SK-N-SH (cell line): ENCODE data around the gene SLC11A1. TPM values are rescaled to one million over a fixed set of nuclear protein-coding genes. Genes with fewer than 3 reads are reported as not detected.
A peak's percentile ranks its signal among the peaks of the same experiment; 100 is the strongest.

Source experiments
- CTCF ChIA-PET: fragments of 300-600, 350-600 bp; formaldehyde crosslinking; extraction: SDS; loops from one replicate; lab custom pipeline; 2021; lab: Yijun Ruan, JAX
- POLR2A ChIA-PET: fragments of 350-600 bp; sonication (Branson Sonifier 250); formaldehyde crosslinking; extraction: SDS; loops from one replicate; lab custom pipeline; 2020; ENCODE audit warnings: antibody characterized with exemption, inconsistent platforms; lab: Yijun Ruan, JAX
- DNase-seq: peaks from one replicate; pipeline ENCODE4 v3.0.0; 2012
- H2AFZ ChIP-seq: fragments of 200-600 bp; sonication (generic); 2 replicates; pipeline ENCODE4 v1.8.1; 2016; ENCODE audit warnings: antibody characterized with exemption, mild to moderate bottlenecking, low read depth
- H3F3A ChIP-seq: fragments of 200-600 bp; sonication (generic); replicated peaks from 2 replicates; pipeline ENCODE3; 2016; ENCODE audit warnings: antibody characterized with exemption, mild to moderate bottlenecking; ENCODE audit not compliant: insufficient read depth
- H3K27ac ChIP-seq, 2 experiments: fragments of 200-500 bp in 1 of 2; fragments of 200-600 bp in 1 of 2; sonication (Bioruptor generic) in 1 of 2; sonication (generic), shearing (Covaris generic) in 1 of 2; 2 replicates each; pipeline versions ENCODE4 v1.5.1 to v1.6.1; 2014 to 2016; ENCODE audit warnings: low read depth in 2 of 2, inconsistent platforms in 1 of 2, low read length in 1 of 2, mild to moderate bottlenecking in 1 of 2, mixed read lengths in 1 of 2
- H3K27me3 ChIP-seq: fragments of 200-600 bp; sonication (generic), shearing (Covaris generic); 2 replicates; pipeline ENCODE4 v1.6.1; 2016; ENCODE audit warnings: mixed run types; ENCODE audit not compliant: insufficient read depth
- H3K36me3 ChIP-seq, 2 experiments: fragments of 200-500 bp in 1 of 2; fragments of 200-600 bp in 1 of 2; sonication (Bioruptor generic) in 1 of 2; sonication (generic) in 1 of 2; replicated peaks in 1 of 2; 2 replicates each; pipeline versions ENCODE3 to v1.5.1; 2014 to 2016; ENCODE audit warnings: low read length in 1 of 2, mild to moderate bottlenecking in 1 of 2; ENCODE audit not compliant: insufficient read depth in 2 of 2, control insufficient read depth in 1 of 2
- H3K4me1 ChIP-seq, 2 experiments: fragments of 200-500 bp in 1 of 2; fragments of 200-600 bp in 1 of 2; sonication (Bioruptor generic) in 1 of 2; sonication (generic), shearing (Covaris generic) in 1 of 2; 2 replicates each; pipeline versions ENCODE4 v1.5.1 to v1.6.1; 2014 to 2016; ENCODE audit warnings: low read depth in 1 of 2, low read length in 1 of 2, mixed run types in 1 of 2; ENCODE audit not compliant: insufficient read depth in 2 of 2, control insufficient read depth in 1 of 2
- H3K4me2 ChIP-seq: fragments of 200-600 bp; sonication (generic), shearing (Covaris generic); 2 replicates; pipeline ENCODE4 v1.6.1; 2017; ENCODE audit warnings: mixed run types
- H3K4me3 ChIP-seq, 2 experiments: fragments of 200-500 bp in 1 of 2; fragments of 200-600 bp in 1 of 2; sonication (Bioruptor generic) in 1 of 2; sonication (generic), shearing (Covaris generic) in 1 of 2; 2 replicates each; pipeline versions ENCODE4 v1.5.1 to v1.8.1; 2014 to 2016; ENCODE audit warnings: low read depth in 2 of 2, inconsistent platforms in 1 of 2, low read length in 1 of 2, mild to moderate bottlenecking in 1 of 2, mixed read lengths in 1 of 2, moderate library complexity in 1 of 2
- H3K79me2 ChIP-seq: fragments of 200-600 bp; sonication (generic); 2 replicates; pipeline ENCODE4 v1.8.1; 2017; ENCODE audit warnings: mild to moderate bottlenecking; ENCODE audit not compliant: insufficient read depth
- H3K9ac ChIP-seq: fragments of 200-600 bp; sonication (generic); 2 replicates; pipeline ENCODE4 v1.6.1; 2017; ENCODE audit warnings: mixed run types
- H3K9me2 ChIP-seq: fragments of 200-600 bp; sonication (generic); 2 replicates; pipeline ENCODE4 v1.6.1; 2017; ENCODE audit warnings: mixed run types
- H3K9me3 ChIP-seq: fragments of 200-600 bp; sonication (generic); 2 replicates; pipeline ENCODE4 v1.6.1; 2017; ENCODE audit warnings: mixed run types, mild to moderate bottlenecking, moderate library complexity
- H4K20me1 ChIP-seq: fragments of 200-600 bp; sonication (generic); 2 replicates; pipeline ENCODE4 v1.6.1; 2017; ENCODE audit warnings: mild to moderate bottlenecking, mixed run types; ENCODE audit not compliant: insufficient read depth
- CTCF ChIP-seq: fragments of 200-600 bp; sonication (generic); IDR thresholded peaks from 2 replicates; pipeline ENCODE4 v1.6.1; 2017; ENCODE audit warnings: antibody characterized with exemption, mild to moderate bottlenecking, moderate library complexity
- EP300 ChIP-seq, 2 experiments: IDR thresholded peaks; 2 replicates each; pipeline versions ENCODE4 v1.4.0 to v1.6.1; 2012; ENCODE audit warnings: borderline replicate concordance in 1 of 2, low read depth in 1 of 2, low read length in 1 of 2
- EZH2phosphoT487 ChIP-seq: fragments of 200-600 bp; sonication (generic); IDR thresholded peaks from 2 replicates; pipeline ENCODE4 v1.6.1; 2017; ENCODE audit warnings: low read depth, mixed run types, mild to moderate bottlenecking, antibody characterized with exemption, moderate library complexity, borderline replicate concordance
- FOXM1 ChIP-seq: IDR thresholded peaks from 2 replicates; pipeline ENCODE4 v1.4.0; 2012; ENCODE audit warnings: low read depth, mild to moderate bottlenecking
- GABPA ChIP-seq: IDR thresholded peaks from 2 replicates; pipeline ENCODE4 v1.4.0; 2012; ENCODE audit warnings: low read depth, mild to moderate bottlenecking
- GATA2 ChIP-seq: sonication (generic); formaldehyde crosslinking; IDR thresholded peaks from 2 replicates; pipeline ENCODE4 v1.5.0; 2020; ENCODE audit warnings: mild to moderate bottlenecking, missing genetic modification reagents
- IRF3 ChIP-seq: fragments of 150-350 bp; IDR thresholded peaks from 2 replicates; pipeline ENCODE4 v1.6.1; 2016; ENCODE audit warnings: mild to moderate bottlenecking, low read depth, low read length
- JUND ChIP-seq: IDR thresholded peaks from 2 replicates; pipeline ENCODE4 v1.4.0; 2012
- MAX ChIP-seq: IDR thresholded peaks from 2 replicates; pipeline ENCODE4 v1.4.0; 2012; ENCODE audit warnings: low read depth
- MEF2A ChIP-seq: IDR thresholded peaks from 2 replicates; pipeline ENCODE4 v1.4.0; 2012; ENCODE audit warnings: low read depth, borderline replicate concordance
- MXI1 ChIP-seq: IDR thresholded peaks from 2 replicates; pipeline ENCODE4 v1.6.1; 2012; ENCODE audit warnings: mild to moderate bottlenecking, low read depth, low read length, improper control_type of control experiment
- PBX3 ChIP-seq: IDR thresholded peaks from 2 replicates; pipeline ENCODE4; 2012
- RFX5 ChIP-seq: IDR thresholded peaks from 2 replicates; pipeline ENCODE4 v1.6.1; 2012; ENCODE audit warnings: mild to moderate bottlenecking, improper control_type of control experiment, low read length
- RXRA ChIP-seq: IDR thresholded peaks from 2 replicates; pipeline ENCODE4 v1.4.0; 2012; ENCODE audit warnings: low read depth, mild to moderate bottlenecking, borderline replicate concordance
- SIN3A ChIP-seq: IDR thresholded peaks from 2 replicates; pipeline ENCODE4 v1.6.1; 2012; ENCODE audit warnings: low read depth, mild to moderate bottlenecking, low read length, moderate library complexity, borderline replicate concordance
- SMC3 ChIP-seq: IDR thresholded peaks from 2 replicates; pipeline ENCODE4 v1.6.1; 2012; ENCODE audit warnings: low read depth, low read length, improper control_type of control experiment
- USF1 ChIP-seq: IDR thresholded peaks from 2 replicates; pipeline ENCODE4 v1.4.0; 2012; ENCODE audit warnings: low read depth, borderline replicate concordance
- YY1 ChIP-seq: IDR thresholded peaks from 2 replicates; pipeline ENCODE4 v1.4.0; 2012; ENCODE audit warnings: low read depth, mild to moderate bottlenecking
- ZBTB33 ChIP-seq: IDR thresholded peaks from 2 replicates; pipeline ENCODE4 v1.4.0; 2012; ENCODE audit warnings: low read depth, borderline replicate concordance
- WGBS: methylation state at CpG from one replicate; pipeline ENCODE4 v1.1.6; 2017; ENCODE audit warnings: low lambda C conversion rate; 5-methylcytosine and 5-hydroxymethylcytosine counted together
- polyA plus RNA-seq, 3 experiments: library from polyadenylated mRNA; depleted of rRNA; stranded (reverse); fragments of >200 nt; gene quantifications; 2 replicates each; pipeline ENCODE4 v1.2.3, GENCODE V29; 2012

SLC11A1 gene
- polyA plus RNA-seq, 1 of the 3 experiments (the other 2 are of a cell fraction): 0.26 TPM

GRCh38 chr2:218357236-218358177 lies 24.6 kb upstream of the SLC11A1 start:
- ChIA-PET POLR2A (interaction anchor here (0.6 to 0.9 kb wide), 2 partner anchors 12 to 35 kb away, joined by 3 read pairs; no protein-coding TSS in a partner anchor), CTCF (interaction anchor here (0.5 to 7.4 kb wide), 25 partner anchors 9 to 105 kb away, joined by 3 to 52 read pairs (median 5); partner anchors contain the start of genes AAMP and PNKD)
- Histone ChIP-seq H3F3A (no peaks in the 10 kb centered on the region), H2AFZ (no peak overlapping the region), H3K79me2 (no peaks in the 10 kb centered on the region), H3K36me3 (no peaks in the 10 kb centered on the region), H3K27me3 (no peaks in the 10 kb centered on the region), H3K4me1 (peaks cover 0 to 4% of the 10 kb centered on the region in 2 experiments; a peak in 1 of 4 replicates), H3K4me3 (peak overlapping the region in 1 of 2 experiments; percentile 17; a peak in 2 of 4 replicates), H3K9me3 (no peaks in the 10 kb centered on the region), H3K27ac (no peak overlapping the region), H3K4me2 (no peak overlapping the region), H4K20me1 (no peaks in the 10 kb centered on the region), H3K9ac (no peak overlapping the region), H3K9me2 (no peaks in the 10 kb centered on the region)
- no peak for DNase-seq
- TF ChIP-seq EP300 (IDR thresholded peaks at IDR 0.05; ENCODE audit: borderline replicate concordance in 1 of 2, low read depth in 1 of 2, low read length in 1 of 2) (no peak), RFX5 (no peak), GABPA (no peak), IRF3 (no peak), MEF2A (no peak), JUND (no peak), SMC3 (no peak), CTCF (no peak), YY1 (no peak), USF1 (no peak), MXI1 (no peak), RXRA (no peak), EZH2phosphoT487 (no peak), PBX3 (no peak), SIN3A (no peak), FOXM1 (no peak), MAX (no peak), GATA2 (CRISPR knock-in tag) (no peak), ZBTB33 (no peak)
- 72% methylated on average over 15 of the region's 17 CpGs for WGBS
